Cardiac fibroblast (primary cell): ENCODE measurements around the gene NTRK2.

Experiments
- DNase-seq, 2 donors: peaks; one replicate each; pipeline versions ENCODE4 v3.0.0 to v3.0.0-alpha.2; 2010; ENCODE audit warnings: low read depth in 2 of 2
- H3K4me3 ChIP-seq, 2 donors: replicated peaks in 1 of 2; 1 replicate in 1 of 2; 2 replicates in 1 of 2; pipeline ENCODE4 v1.5.1; 2011; ENCODE audit warnings: low read depth in 2 of 2, low read length in 2 of 2, mild to moderate bottlenecking in 2 of 2, moderate library complexity in 1 of 2
- CTCF ChIP-seq: IDR thresholded peaks from one replicate; pipeline ENCODE4 v1.5.1; 2011; ENCODE audit warnings: low read depth, mild to moderate bottlenecking, low read length, inconsistent platforms

NTRK2 gene

GRCh38 chr9:84929068-84929467 is 259.5 kb downstream of the NTRK2 start:
- no peak for DNase-seq
- TF ChIP-seq CTCF = no peak
- no peak overlapping the region for H3K4me3 ChIP-seq

GRCh38 chr9:84932915-84933527 is 263.5 kb downstream of the NTRK2 start:
- TF ChIP-seq CTCF = no peak
- H3K4me3 ChIP-seq = no peak overlapping the region
- DNase-seq = no peak

- DNase-seq = no peak
- no peak overlapping the region for H3K4me3 ChIP-seq
- no peak for TF ChIP-seq CTCF
These were observed 266.1 kb downstream of the NTRK2 start for GRCh38 chr9:84935528-84936117.

- no peak for TF ChIP-seq CTCF
- H3K4me3 ChIP-seq = no peak overlapping the region
- DNase-seq = no peak
These were observed 267.7 kb downstream of the NTRK2 start for GRCh38 chr9:84937180-84937579.

GRCh38 chr9:84937581-84937980 is 268.1 kb downstream of the NTRK2 start:
- no peak overlapping the region for H3K4me3 ChIP-seq

GRCh38 chr9:84939774-84940173 is 270.2 kb downstream of the NTRK2 start:
- DNase-seq = no peak
- no peak for TF ChIP-seq CTCF

More at GRCh38 chr9:84937581-84937980, 268.1 kb downstream of the NTRK2 start:
- no peak for DNase-seq
- no peak for TF ChIP-seq CTCF

GRCh38 chr9:84940294-84940693 is 270.8 kb downstream of the NTRK2 start:
- TF ChIP-seq CTCF = no peak
- DNase-seq = no peak
- no peak overlapping the region for H3K4me3 ChIP-seq

More at GRCh38 chr9:84939774-84940173, 270.2 kb downstream of the NTRK2 start:
- no peak overlapping the region for H3K4me3 ChIP-seq
